Liver (tissue), 9 donors: ENCODE measurements around the gene CACNB1. TPM values are rescaled to one million over a fixed set of nuclear protein-coding genes. Genes with fewer than 3 reads are reported as not detected.
A peak's percentile ranks its signal among the peaks of the same experiment; 100 is the strongest.

Experiments
- DNase-seq: peaks from one replicate; pipeline ENCODE4 v3.0.0-alpha.2; 2017; ENCODE audit warnings: low spot score
- H3K27ac ChIP-seq, 2 donors: one replicate each; pipeline ENCODE4 v1.7.0; 2013; ENCODE audit warnings: inconsistent platforms in 2 of 2, low read length in 2 of 2, control low read depth in 1 of 2, low read depth in 1 of 2, mild to moderate bottlenecking in 1 of 2
- H3K27me3 ChIP-seq, 4 donors: one replicate each; pipeline versions ENCODE4 v1.6.1 to v1.7.0; 2013; ENCODE audit warnings: low read length in 3 of 4, inconsistent platforms in 1 of 4, mild to moderate bottlenecking in 1 of 4, moderate library complexity in 1 of 4; ENCODE audit not compliant: control insufficient read depth in 4 of 4, insufficient read depth in 4 of 4
- H3K36me3 ChIP-seq, 4 donors: one replicate each; pipeline versions ENCODE4 v1.6.1 to v1.7.0; 2013; ENCODE audit warnings: low read length in 3 of 4, mild to moderate bottlenecking in 3 of 4, low read depth in 1 of 4, moderate library complexity in 1 of 4; ENCODE audit not compliant: control insufficient read depth in 4 of 4, insufficient read depth in 3 of 4
- H3K4me1 ChIP-seq, 4 donors: one replicate each; pipeline versions ENCODE4 v1.6.1 to v1.7.0; 2013; ENCODE audit warnings: low read length in 3 of 4, mild to moderate bottlenecking in 3 of 4, moderate library complexity in 1 of 4; ENCODE audit not compliant: control insufficient read depth in 4 of 4, insufficient read depth in 4 of 4
- H3K4me3 ChIP-seq, 3 donors: one replicate each; pipeline versions ENCODE4 v1.6.1 to v1.7.0; 2013; ENCODE audit warnings: low read length in 3 of 3, control low read depth in 1 of 3, low read depth in 1 of 3, mild to moderate bottlenecking in 1 of 3
- H3K9ac ChIP-seq, 2 donors: one replicate each; pipeline ENCODE4 v1.7.0; 2013; ENCODE audit warnings: low read length in 2 of 2, mild to moderate bottlenecking in 2 of 2, moderate library complexity in 2 of 2, control low read depth in 1 of 2, low read depth in 1 of 2
- H3K9me3 ChIP-seq, 4 donors: one replicate each; pipeline versions ENCODE4 v1.6.1 to v1.7.0; 2013; ENCODE audit warnings: low read length in 3 of 4; ENCODE audit not compliant: control insufficient read depth in 4 of 4
- CTCF ChIP-seq: fragments of 150-350 bp; IDR thresholded peaks from 2 replicates; pipeline ENCODE4 v1.5.1; 2017; ENCODE audit warnings: improper control_type of control experiment, low read depth, low read length; ENCODE audit not compliant: missing input control
- HNF4G ChIP-seq: IDR thresholded peaks from 2 replicates; pipeline ENCODE4 v1.6.1; 2016; ENCODE audit warnings: antibody characterized with exemption
- MAX ChIP-seq: IDR thresholded peaks from 2 replicates; pipeline ENCODE4 v1.6.1; 2016; ENCODE audit warnings: antibody characterized with exemption
- RAD21 ChIP-seq, 2 donors: IDR thresholded peaks; 2 replicates each; pipeline ENCODE4 v1.6.1; 2016; ENCODE audit warnings: antibody characterized with exemption in 2 of 2, mild to moderate bottlenecking in 2 of 2
- RXRA ChIP-seq, 2 donors: IDR thresholded peaks; 2 replicates each; pipeline ENCODE4 v1.6.1; 2017 to 2018; ENCODE audit warnings: antibody characterized with exemption in 2 of 2, mild to moderate bottlenecking in 1 of 2
- SP1 ChIP-seq: IDR thresholded peaks from 2 replicates; pipeline ENCODE4 v1.6.1; 2018; ENCODE audit warnings: antibody characterized with exemption, mild to moderate bottlenecking
- TAF1 ChIP-seq: conservative IDR thresholded peaks from 2 replicates; pipeline ENCODE4 v1.6.1; 2016; ENCODE audit warnings: antibody characterized with exemption, mild to moderate bottlenecking
- WGBS: extraction: QIAGEN DNeasy Blood & Tissue Kit; methylation state at CpG from one replicate; pipeline ENCODE4 v1.1.7; 2013; 5-methylcytosine and 5-hydroxymethylcytosine counted together
- polyA plus RNA-seq, 2 donors: library from polyadenylated mRNA; stranded (reverse) in 1 of 2; unstranded in 1 of 2; fragments of 200-250 nt in 1 of 2; fragments of >200 nt in 1 of 2; fragmentation: Nextera tagmentation in 1 of 2; extraction: Ambion mirVana in 1 of 2; gene quantifications; one replicate each; pipeline versions ENCODE4 v1.2.1 to v1.2.3, GENCODE V29; 2013 to 2015
- total RNA-seq, 2 donors: library from RNA; depleted of rRNA; stranded (reverse); fragments of >200 nt; gene quantifications; one replicate each; pipeline ENCODE4 v1.2.3, GENCODE V29; 2014
- TF ChIP-seq, protein P1 (sequence below): IDR thresholded peaks from 2 replicates; pipeline ENCODE4 v1.6.1; 2016; ENCODE audit warnings: antibody characterized with exemption, mild to moderate bottlenecking
- donor health status: healthy.
- donor health status: healthy.
- donor health status: healthy.
- donor health status: healthy.
- donor health status: healthy.

CACNB1 gene
- total and polyA plus RNA-seq, 4 donors = 0.05 to 1.3 (median 0.26) TPM

GRCh38 chr17:39195568-39196160 is 1.8 kb downstream of the CACNB1 start (continued):
- TF ChIP-seq MAX = no peak

GRCh38 chr17:39194985-39195524 is 2.4 kb downstream of the CACNB1 start:
- Histone ChIP-seq H3K4me3 (no peak overlapping the region), H3K4me1 (peaks cover 0 to 11% (median 9%) of the 10 kb centered on the region in 4 donors), H3K36me3 (no peaks in the 10 kb centered on the region), H3K27ac (no peak overlapping the region), H3K9ac (no peak overlapping the region), H3K27me3 (no peaks in the 10 kb centered on the region), H3K9me3 (no peaks in the 10 kb centered on the region)
- no peak for DNase-seq
- WGBS = 69% methylated on average over 10 of the region's 10 CpGs
- TF ChIP-seq TAF1 (no peak), RXRA (IDR thresholded peaks at IDR 0.05) (no peak)
- TF ChIP-seq, protein P1, sequence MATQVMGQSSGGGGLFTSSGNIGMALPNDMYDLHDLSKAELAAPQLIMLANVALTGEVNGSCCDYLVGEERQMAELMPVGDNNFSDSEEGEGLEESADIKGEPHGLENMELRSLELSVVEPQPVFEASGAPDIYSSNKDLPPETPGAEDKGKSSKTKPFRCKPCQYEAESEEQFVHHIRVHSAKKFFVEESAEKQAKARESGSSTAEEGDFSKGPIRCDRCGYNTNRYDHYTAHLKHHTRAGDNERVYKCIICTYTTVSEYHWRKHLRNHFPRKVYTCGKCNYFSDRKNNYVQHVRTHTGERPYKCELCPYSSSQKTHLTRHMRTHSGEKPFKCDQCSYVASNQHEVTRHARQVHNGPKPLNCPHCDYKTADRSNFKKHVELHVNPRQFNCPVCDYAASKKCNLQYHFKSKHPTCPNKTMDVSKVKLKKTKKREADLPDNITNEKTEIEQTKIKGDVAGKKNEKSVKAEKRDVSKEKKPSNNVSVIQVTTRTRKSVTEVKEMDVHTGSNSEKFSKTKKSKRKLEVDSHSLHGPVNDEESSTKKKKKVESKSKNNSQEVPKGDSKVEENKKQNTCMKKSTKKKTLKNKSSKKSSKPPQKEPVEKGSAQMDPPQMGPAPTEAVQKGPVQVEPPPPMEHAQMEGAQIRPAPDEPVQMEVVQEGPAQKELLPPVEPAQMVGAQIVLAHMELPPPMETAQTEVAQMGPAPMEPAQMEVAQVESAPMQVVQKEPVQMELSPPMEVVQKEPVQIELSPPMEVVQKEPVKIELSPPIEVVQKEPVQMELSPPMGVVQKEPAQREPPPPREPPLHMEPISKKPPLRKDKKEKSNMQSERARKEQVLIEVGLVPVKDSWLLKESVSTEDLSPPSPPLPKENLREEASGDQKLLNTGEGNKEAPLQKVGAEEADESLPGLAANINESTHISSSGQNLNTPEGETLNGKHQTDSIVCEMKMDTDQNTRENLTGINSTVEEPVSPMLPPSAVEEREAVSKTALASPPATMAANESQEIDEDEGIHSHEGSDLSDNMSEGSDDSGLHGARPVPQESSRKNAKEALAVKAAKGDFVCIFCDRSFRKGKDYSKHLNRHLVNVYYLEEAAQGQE = no peak

- H3K9ac ChIP-seq = no peak overlapping the region
- no peak for TF ChIP-seq MAX
- TF ChIP-seq RAD21 (IDR thresholded peaks at IDR 0.05) = peak in 1 of 2 donors; percentile 66
- no peak for TF ChIP-seq HNF4G
- peak; percentile 40 for TF ChIP-seq CTCF
- TF ChIP-seq SP1 = no peak
- H3K4me1 ChIP-seq = peaks cover 0 to 10% (median 6%) of the 10 kb centered on the region in 4 donors
- H3K36me3 ChIP-seq = no peaks in the 10 kb centered on the region
- WGBS = 55% methylated on average over 20 of the region's 20 CpGs
- H3K27me3 ChIP-seq = no peaks in the 10 kb centered on the region
- H3K4me3 ChIP-seq = no peak overlapping the region
- H3K27ac ChIP-seq = no peak overlapping the region
- DNase-seq = peak; percentile 49
- H3K9me3 ChIP-seq = no peaks in the 10 kb centered on the region
Measured at GRCh38 chr17:39194089-39194984, 3.1 kb downstream of the CACNB1 start.
